T-helper 1 cell treated with Interleukin-12 subunit alpha and Interleukin-12 subunit beta and Interleukin-4 antibody, amounts not matched to agents 30 ng/mL and 1 ng/mL, for 36 hours (primary cell): ENCODE data around the gene TENM4. TPM values are rescaled to one million over a fixed set of nuclear protein-coding genes. Genes with fewer than 3 reads are reported as not detected.

Experiments used
- intact Hi-C: fragments of 100-400 bp; cut with micrococcal nuclease; formaldehyde crosslinking; loops from one replicate; pipeline ENCODE4 v1.15.1; 2024
- total RNA-seq: library from RNA; stranded (reverse); gene quantifications from 2 replicates; pipeline ENCODE4 v1.2.3, GENCODE V29; 2022

Gene TENM4
- total RNA-seq, 1 donor from 2014 or later = not detected

DNA sequence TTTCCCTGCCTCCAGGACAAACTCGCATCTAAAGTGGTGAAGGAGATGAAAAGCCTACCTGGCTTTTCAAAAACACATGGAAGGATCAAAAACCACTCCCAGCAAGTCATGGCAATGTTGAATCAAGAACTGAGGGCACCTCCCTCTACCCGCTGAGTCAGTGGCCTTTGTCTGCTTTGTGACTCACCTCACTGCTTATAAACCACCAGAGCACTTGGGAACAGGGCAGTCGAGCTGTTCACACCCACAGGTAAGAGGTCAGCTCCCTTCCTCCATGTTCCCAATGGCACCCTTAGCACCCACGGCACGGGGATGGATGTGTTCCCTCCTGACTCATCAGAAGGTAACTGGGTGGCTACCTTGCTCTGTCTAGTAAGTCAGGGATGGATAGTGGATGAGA, 21.7 kb downstream of the TENM4 start:
- intact Hi-C loops = no loop called here

DNA sequence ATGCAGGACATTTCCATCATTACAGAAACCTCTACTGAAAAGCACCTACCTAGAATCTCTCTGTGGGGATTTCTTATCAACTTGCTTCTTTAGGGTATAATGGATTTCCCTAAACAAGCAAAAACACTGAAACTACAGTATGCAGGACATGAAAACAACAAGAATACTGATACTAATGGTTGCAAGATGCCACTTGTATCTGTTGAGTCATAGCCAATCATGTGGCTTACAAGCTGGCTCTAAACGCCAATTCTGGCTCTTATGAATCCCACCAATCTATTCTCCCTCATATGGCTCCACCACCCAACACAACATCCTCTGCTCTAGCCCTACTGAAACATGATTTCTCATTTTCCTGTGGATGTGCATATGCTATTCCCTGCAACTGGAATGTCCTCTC, 22.6 kb downstream of the TENM4 start:
- intact Hi-C loops = no loop called here

DNA sequence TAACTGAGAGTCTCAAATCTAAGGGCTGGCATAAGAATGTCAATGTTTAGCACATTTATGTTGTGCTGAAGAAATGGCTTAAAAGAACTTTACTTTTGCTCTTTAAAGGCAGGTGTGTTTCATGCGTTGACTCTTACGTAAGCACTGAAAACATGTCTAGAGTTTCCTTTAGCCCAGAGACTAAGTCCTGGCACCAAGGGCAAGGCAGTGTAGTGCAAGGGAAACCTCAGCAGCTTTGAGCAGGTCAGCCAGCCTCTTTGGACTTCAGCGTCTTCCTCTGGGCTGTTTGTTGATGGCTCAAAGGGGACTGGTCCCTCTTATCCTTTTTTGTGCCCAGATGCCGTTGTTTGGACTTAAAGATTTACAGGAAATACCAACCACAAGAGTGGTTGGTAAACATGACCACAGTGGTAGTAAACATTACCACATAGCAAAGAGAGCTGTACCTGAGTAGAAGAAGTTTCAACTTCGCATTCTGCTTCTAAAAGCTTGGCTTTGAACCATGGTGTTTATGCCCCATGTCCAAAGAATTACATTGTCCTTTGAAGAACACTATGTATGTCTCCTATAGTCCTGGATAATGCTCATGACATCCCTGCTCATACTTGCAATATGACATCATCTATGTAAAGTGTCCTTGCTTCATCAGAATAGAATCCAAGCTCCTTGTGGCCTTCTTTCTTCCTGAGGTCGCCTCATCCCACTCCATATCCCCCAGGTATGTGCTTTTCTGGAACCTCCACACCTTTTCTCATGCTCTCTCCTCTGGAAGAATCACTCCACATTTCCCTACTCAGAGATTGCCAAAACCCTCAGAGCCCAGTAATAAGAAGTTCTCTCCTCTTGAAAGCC, 23.5 kb downstream of the TENM4 start:
- intact Hi-C loops = no loop called here

DNA sequence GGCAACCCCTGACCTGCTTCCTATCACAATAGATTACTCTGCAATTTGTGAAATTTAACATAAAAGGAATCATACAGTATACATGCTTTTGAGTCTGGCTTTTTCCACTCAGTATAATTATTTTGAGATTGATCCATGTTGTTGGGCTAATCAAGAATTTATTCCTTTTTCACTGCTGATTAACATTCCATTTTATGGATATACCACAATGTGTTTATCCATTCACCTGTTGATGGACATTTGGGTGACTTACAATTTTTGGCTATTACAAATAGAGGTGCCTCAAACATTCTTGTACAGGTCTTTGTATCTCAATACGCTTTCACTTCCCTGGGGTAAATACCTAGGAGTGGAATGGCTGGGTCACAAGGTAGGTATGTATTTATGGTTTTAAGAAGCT, 24.9 kb downstream of the TENM4 start:
- intact Hi-C loops = no loop called here

DNA sequence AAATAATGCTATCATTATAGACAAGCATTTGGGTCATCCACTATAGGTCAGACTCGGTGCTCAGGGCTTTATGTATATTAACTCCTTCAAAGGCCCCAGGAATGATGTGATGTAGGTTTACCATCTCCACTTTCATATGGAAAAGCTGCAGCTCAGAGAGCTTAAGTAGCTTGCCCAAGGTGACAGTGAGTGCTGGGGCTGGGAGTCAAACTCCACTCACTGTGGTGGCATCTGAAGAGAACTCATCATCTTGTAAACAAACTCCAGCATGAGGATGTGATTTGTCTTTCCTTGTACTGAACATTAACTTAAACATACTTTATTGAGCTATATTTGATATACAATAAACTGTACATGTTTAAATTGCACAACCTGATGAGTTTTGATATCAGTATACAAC, 25.4 kb downstream of the TENM4 start:
- intact Hi-C loops = no loop called here

DNA sequence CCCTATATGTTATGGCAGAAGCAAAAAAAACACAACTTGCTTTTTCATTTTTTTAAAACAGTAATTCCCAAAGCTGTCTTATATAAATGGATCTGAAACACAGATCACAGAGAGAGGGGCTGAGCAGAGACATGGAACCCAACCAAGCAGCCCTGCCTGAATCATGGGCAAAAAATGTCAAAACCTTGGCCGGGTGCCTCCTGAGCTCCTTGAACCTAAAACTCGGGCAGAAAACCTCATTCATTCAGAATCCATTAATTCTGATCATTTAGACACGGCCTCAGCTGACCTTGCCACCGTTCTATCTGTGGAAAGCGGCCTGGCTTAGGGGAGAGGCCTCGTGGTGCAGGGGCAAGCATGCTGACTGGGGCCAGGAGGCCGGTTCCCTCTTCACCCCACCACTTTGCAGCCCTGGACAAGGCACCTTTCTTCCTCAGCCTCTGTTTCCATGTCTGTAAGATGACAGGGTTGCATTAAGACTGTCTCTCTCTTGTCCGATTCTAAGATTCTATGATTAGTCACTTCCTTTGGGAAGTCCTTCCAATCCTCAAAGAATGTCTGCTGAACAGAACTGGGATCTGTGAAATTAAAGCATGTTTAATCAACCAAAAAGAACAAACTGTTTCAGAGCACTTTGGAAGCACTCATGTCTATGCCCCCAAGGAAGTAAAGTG, 26.0 kb downstream of the TENM4 start:
- intact Hi-C loops = no loop called here

DNA sequence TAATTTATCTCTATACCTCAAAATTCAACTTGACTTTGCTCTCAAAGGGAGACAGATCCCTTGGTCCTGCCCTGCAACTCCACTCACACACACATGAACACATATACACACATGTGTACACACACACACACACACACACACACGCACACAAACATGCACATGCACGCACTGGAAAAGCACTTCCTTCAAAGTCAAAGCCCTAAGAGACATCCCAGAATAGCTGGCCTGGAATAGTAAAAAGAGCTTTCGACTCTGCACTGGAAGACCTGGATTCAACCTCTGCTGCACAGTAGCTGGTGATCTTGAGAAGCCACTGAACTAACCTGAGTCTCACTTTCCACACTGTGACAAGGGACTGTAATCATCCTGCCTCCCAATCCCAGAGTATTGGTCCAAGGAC, 26.8 kb downstream of the TENM4 start:
- intact Hi-C loops = no loop called here

DNA sequence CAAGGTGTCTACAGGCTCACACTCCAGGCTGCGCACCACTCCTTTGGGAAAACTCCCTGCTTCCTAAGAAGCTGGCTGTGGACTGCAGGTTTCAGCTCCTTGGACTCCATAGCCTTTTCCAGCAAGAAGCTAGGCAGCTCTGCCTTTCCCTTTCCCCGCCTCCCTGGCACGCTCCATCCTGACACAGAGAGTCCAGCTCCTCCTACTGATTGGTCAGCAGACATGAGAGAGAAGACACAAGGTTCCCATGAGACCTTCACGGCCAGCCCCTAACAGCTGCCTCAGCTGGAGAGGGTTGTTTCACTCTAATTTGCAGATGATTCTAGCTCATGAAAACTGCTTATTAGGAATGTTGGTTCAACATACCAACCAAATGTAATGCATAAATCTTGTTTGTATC, 27.6 kb downstream of the TENM4 start:
- intact Hi-C loops = no loop called here

DNA sequence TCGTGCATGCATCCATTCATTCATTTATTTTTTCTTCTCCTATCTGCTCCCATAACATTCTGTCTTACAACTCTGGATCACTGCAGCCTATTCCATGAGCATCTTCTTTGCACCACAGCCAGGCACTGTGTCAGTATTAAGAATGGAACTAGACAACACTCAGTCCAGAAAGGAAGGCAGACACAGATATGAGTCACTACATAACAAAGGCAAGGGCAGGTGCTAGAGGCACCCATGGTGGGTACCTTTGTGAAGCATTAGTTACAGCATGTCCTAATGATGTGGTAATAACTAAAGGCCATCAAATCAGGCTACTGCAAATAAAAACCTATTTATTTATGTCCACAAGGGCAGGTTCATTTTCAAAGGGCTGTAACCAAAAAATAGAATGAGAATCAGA, 28.1 kb downstream of the TENM4 start:
- intact Hi-C loops = no loop called here

DNA sequence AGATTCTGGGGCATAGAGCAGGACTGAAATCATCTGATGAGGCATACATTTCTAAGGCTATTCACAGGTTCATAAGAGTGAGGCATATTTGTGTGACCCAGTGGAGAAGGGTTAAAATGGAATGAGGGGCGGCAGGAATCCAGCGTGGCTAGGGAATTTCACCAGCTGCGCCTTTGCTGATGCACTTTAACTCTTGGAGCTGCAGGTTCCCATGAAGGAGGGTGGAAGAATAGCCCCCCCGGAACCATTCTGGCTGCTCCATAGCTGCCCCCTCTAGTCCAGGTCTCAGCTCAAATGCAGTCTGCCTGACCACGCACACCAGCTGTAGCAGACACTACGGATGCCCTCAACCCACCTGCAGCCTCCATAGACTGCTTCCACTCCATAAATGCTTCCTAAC, 31.5 kb downstream of the TENM4 start:
- intact Hi-C loops = no loop called here

DNA sequence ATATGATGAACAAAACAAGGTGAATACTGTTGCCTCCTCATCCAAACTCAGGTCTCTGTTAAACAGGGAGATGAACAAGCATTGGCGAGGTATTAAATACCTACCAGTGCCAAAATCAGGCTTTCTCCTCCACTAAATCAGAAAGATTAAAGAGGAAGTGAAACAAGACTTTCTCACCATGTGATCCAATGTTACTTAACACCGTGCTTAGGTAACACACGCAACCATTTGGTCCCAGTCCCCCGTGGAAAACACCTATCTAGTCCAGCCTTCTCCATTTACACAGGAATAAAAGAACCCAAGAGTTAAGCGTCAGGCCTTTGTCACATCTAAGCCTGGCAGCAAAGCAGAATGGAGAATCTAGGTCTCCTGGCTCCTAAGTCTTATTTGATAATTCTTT, 34.5 kb downstream of the TENM4 start:
- intact Hi-C loops = no loop called here

DNA sequence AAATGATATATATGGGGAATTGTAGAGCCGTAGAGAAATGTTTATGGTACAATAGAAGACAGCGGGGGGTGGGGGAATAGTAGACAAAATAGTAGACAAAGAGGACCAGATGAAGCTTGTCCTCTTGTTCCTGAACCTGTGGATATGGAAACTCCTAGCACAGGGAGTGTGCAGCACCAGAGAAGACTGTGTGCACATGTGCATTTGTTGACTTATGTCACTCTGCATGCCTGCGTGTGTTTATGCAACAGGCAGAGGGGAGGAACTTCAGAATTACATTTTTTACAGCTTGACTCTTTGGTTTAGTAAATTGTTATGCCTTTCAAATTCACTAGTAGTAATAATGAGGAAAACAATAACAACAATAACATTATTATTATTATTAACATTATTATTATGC, 36.0 kb downstream of the TENM4 start:
- intact Hi-C loops = no loop called here

DNA sequence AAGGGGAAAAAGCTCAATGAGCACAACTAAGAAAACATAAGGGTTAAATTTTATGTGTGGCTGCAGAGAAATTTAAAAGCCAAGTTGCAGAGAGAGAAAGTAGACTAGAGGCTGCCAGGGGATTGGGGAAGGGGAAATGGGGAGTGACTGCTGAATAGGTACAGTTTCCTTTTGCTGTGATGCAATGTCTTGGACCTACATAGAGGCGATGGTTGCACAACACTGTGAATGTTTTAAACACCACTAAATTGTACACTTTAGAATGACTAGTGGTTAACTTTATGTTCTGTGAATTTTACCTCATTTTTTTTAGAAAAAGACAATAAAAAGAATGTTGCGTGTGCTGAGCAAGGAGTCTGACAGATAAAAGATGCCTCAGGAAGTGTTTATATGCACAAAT, 36.5 kb downstream of the TENM4 start:
- intact Hi-C loops = no loop called here

DNA sequence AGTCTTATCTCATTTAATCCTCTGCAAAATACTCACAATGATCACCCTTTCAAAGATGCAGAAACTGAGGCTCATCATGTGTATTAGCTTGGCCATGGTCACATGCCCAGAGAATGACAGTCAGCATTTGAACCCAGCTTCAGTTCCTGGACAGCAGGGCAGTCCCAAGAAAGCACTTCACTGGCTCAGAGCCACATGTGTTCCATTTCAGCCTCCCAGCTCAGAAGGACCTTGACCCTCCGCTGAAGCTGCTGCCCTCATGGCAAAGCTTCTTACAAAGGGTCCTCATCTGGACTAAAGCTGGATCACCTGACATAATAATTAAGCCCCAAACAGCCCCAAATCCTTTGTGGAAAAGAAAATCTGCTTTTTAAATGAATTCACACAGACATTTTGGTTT, 37.0 kb downstream of the TENM4 start:
- intact Hi-C loops = no loop called here

DNA sequence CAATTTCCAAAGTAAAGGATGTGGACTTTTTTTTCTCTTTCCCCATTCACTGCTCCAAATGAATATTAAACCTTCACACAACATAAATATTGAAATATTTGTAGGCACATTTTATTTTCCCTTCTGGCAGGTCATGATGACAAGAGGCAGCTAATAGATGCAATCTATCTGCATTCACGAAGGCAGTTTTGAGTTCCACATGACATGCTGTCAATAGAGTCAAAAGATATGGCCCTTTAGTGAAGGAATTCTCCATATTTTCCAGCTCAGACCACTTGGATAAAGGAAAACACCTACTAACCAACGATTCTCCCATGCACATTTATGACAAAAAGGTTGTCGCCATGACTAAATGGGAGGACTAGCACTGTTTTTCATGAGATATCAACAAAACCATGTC, 37.9 kb downstream of the TENM4 start:
- intact Hi-C loops = no loop called here

DNA sequence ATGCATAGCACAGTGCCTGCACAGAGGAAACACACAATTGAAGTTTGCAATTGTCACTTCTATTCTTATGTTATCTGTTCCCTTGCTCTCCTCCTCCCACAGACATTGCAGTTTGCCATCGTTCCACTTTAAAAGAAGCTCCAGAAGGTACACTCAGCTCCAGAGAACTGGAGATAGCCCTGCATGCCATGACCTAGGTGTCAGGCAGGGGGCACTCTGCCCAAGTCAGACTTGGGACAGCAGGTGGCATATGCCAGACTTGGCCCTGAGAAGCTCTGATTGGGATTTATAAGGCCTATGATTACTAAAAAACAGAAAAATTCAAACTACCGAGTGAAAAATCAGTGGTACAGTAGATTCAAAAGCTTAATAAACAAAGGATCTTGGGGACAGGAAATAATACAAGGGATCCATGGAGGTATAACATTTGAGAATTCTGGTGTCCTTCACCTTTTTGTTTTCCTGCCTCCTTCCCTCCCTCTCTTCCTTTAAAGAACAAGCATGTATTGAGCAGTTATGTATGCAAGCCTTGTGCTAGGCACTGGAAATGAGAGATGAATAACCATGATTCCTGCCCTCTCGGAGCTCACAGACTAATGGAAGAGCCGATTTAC, 40.0 kb downstream of the TENM4 start:
- intact Hi-C loops = no loop called here

DNA sequence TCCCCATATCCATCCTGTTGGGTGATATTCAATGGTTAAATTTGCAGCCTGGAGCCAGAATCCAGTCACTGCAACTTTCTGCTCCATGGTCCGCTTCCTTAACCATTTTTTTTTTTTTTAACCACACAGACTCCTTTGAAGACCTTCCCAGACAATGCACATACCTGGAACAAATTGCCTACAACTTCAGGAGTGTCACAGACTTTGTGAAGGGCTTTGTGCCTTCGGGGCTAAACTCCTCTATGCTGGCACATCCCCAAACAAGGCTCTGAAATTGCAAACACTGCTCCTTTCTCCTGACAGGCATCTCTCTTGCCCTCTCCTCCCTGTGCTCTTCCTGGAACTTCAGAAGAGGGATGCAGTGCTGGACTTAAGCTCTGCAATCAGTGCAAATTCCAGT, 40.6 kb downstream of the TENM4 start:
- intact Hi-C loops = no loop called here

DNA sequence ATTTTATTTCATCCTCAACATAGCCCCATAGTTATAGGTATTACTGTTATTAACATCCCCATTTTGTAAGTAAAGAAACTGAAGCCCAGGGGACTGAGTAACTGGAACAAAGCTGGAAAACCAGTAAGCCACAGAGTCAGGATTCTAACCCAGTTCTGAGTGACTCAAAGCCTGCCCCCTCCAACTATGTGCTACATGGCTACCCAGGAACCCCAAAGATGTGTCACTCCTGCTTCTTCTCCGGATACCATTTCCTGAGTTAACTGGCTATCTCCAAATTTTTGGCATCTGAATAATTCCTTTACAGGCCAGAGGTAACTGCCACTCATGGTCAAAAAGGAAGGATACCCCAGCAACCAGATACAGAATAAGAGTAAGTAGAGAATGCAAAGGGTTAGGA, 43.6 kb downstream of the TENM4 start:
- intact Hi-C loops = no loop called here

DNA sequence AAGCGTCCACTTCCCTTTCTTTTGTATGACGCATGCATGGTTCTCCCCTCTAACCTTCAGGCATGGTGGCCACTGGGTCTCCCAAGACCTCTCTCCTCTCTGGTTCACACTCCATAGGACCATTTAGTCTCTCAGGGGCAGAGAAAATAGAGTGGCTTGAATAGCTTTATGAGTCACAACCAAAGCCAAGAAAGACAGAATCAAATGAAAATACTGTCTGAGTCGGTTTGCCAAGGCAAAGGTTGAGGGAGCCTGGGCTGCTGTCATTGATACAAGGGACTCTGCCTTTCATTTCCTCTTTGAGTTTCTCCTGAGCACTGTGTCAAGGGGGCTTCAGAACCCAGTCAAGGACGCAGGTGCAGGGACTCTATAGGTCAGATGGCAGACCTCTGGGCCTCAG, 44.2 kb downstream of the TENM4 start:
- intact Hi-C loops = no loop called here

DNA sequence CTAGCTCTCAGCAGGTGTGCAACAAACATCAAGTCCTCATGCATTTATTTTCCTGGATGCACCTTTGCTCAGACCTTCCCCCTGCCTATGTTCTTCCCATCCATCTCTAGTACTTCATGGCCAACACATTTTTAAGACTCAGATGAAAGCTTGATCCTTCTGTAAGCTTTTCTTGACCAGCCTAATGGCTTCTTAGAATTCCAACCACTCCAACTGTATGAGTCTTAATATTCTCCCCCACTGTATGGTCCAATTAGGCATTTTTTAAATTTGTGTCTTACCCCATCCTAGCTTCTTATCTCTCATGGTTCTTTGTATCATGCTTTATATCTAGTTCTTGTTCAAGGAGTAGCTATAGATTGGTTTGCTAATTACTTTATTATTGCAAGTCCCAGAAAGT, 44.8 kb downstream of the TENM4 start:
- intact Hi-C loops = no loop called here

DNA sequence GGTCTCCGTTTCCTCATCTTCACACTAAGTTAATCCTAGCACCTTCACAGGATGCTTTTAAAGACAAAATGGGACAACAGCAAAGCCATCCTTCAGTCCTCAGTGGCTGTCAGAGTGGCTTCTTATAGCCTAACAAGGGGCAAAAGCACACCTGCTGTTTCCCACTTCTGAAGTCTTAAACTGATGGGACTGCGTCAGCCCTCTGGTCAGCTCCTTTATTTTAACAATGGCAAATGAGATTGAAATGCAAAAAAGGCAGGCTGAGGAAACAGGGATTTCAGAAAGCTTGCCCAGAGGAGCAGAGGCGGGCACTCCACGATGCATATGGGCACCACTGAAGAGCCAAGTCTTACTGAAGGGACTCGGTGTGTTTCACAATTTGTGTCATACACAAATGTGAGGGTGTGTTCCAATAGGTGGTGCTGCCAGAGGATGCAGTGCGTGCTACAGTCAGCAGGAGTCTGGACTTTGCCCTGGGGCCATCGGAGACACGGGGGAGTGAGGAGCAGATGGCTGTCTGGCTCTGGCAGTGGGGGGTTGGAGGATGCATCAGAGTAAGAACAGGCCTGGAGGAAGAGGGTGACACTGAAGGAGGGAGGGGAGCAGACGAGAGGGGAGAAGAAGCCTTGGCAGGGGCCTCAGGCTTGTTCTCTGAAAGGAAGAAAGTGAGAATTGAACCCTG, 47.3 kb downstream of the TENM4 start:
- intact Hi-C loops = no loop called here

DNA sequence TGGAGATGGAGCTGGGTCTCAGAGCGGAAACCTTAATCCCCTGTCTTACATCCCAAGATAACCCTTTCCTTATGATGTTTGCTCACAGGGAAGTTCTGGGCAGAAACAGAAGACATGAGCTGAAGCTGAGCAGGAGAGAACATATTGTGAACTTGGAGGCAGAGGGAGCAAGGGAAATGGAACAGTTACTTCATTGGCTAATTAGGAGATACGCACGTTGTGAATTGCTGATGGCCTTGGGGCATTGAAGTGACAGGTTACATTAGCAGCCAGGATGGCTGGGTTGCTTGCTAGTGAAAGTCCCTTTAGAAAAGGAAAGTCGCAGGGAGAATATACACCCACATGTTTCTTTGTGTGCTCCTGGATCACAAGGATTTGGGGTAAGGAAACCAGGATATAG, 48.7 kb downstream of the TENM4 start:
- intact Hi-C loops = no loop called here
